Osteoblast (primary cell): Measurements from ENCODE around the gene BCAS3. TPM values are rescaled to one million over a fixed set of nuclear protein-coding genes. Genes with fewer than 3 reads are reported as not detected.
"Not testable (repeated sequence)": the region's sequence is repeated elsewhere in the genome, so short reads cannot be mapped to it uniquely, and the experiment has no call there.

ENCODE experiments used
- DNase-seq: peaks from one replicate; pipeline ENCODE4 v3.0.0; 2011; ENCODE audit warnings: low spot score, mixed read lengths; ENCODE audit not compliant: insufficient read length; ENCODE audit errors: missing footprints
- H2AFZ ChIP-seq: 2 replicates; pipeline ENCODE4 v1.6.0; 2011; ENCODE audit warnings: mild to moderate bottlenecking, low read length
- H3K27ac ChIP-seq: 2 replicates; pipeline ENCODE4 v1.5.1; 2011; ENCODE audit warnings: mild to moderate bottlenecking, low read depth, low read length, moderate library complexity
- H3K27me3 ChIP-seq: 2 replicates; pipeline ENCODE4 v1.6.0; 2012; ENCODE audit warnings: mild to moderate bottlenecking, control low read depth, inconsistent platforms, low read length, moderate library complexity; ENCODE audit not compliant: insufficient read depth
- H3K36me3 ChIP-seq: 2 replicates; pipeline ENCODE4 v1.5.1; 2011; ENCODE audit warnings: mild to moderate bottlenecking, low read length, control low read depth, moderate library complexity; ENCODE audit not compliant: insufficient read depth
- H3K4me1 ChIP-seq: 2 replicates; pipeline ENCODE4 v1.5.1; 2011; ENCODE audit warnings: mild to moderate bottlenecking, low read length, control low read depth, moderate library complexity; ENCODE audit not compliant: insufficient read depth
- H3K4me2 ChIP-seq: 2 replicates; pipeline ENCODE4 v1.6.0; 2011; ENCODE audit warnings: mild to moderate bottlenecking, low read length; ENCODE audit not compliant: insufficient read depth
- H3K4me3 ChIP-seq: fragments of 200-600 bp; sonication (generic); 3 replicates; pipeline ENCODE4 v1.5.1; 2012; ENCODE audit warnings: mild to moderate bottlenecking, low read length, inconsistent platforms; ENCODE audit not compliant: insufficient read depth
- H3K79me2 ChIP-seq: 2 replicates; pipeline ENCODE4 v1.6.0; 2012; ENCODE audit warnings: mild to moderate bottlenecking, low read length, control low read depth, inconsistent platforms; ENCODE audit not compliant: insufficient read depth
- H3K9me3 ChIP-seq: 2 replicates; pipeline ENCODE4 v1.5.1; 2011; ENCODE audit warnings: low read depth, low read length, control low read depth
- H4K20me1 ChIP-seq: 2 replicates; pipeline ENCODE4 v1.6.0; 2012; ENCODE audit warnings: mild to moderate bottlenecking, low read length, control low read depth; ENCODE audit not compliant: insufficient read depth
- CTCF ChIP-seq: IDR thresholded peaks from 2 replicates; pipeline ENCODE4 v1.5.1; 2011; ENCODE audit warnings: mild to moderate bottlenecking, low read depth, low read length, moderate library complexity; ENCODE audit errors: extremely low read depth
- total RNA-seq: library from RNA; depleted of rRNA; stranded (reverse); fragments of >200 nt; gene quantifications from 2 replicates; pipeline ENCODE4 v1.2.3, GENCODE V29; 2012

Gene BCAS3
- total RNA-seq, 1 donor: 31.5 TPM

- H3K27ac ChIP-seq: no peak overlapping the region
- no peak for TF ChIP-seq CTCF
Observed at GRCh38 chr17:60769327-60769726, 91.7 kb downstream of the BCAS3 start.

GRCh38 chr17:60770946-60771422 lies 93.3 kb downstream of the BCAS3 start:
- no peaks in the 10 kb centered on the region for H3K79me2 ChIP-seq
- H4K20me1 ChIP-seq: no peaks in the 10 kb centered on the region
- H3K4me3 ChIP-seq: no peak overlapping the region
- no peaks in the 10 kb centered on the region for H3K4me1 ChIP-seq
- no peaks in the 10 kb centered on the region for H3K36me3 ChIP-seq
- peak; percentile 47 for DNase-seq
- H3K27ac ChIP-seq: no peak overlapping the region
- no peak for TF ChIP-seq CTCF
- no peak overlapping the region for H3K4me2 ChIP-seq
- H2AFZ ChIP-seq: no peak overlapping the region
- no peaks in the 10 kb centered on the region for H3K9me3 ChIP-seq
- H3K27me3 ChIP-seq: no peaks in the 10 kb centered on the region

More at GRCh38 chr17:60769327-60769726, 91.7 kb downstream of the BCAS3 start:
- no peaks in the 10 kb centered on the region for H3K27me3 ChIP-seq
- no peak for DNase-seq
- no peaks in the 10 kb centered on the region for H4K20me1 ChIP-seq
- H3K4me3 ChIP-seq: no peak overlapping the region
- no peak overlapping the region for H2AFZ ChIP-seq
- H3K9me3 ChIP-seq: no peaks in the 10 kb centered on the region
- no peak overlapping the region for H3K4me2 ChIP-seq
- no peaks in the 10 kb centered on the region for H3K79me2 ChIP-seq
- H3K36me3 ChIP-seq: no peaks in the 10 kb centered on the region
- no peaks in the 10 kb centered on the region for H3K4me1 ChIP-seq

- not testable (repeated sequence) for DNase-seq, H3K27me3 ChIP-seq, H3K79me2 ChIP-seq, H3K27ac ChIP-seq, H2AFZ ChIP-seq, H3K4me1 ChIP-seq, H3K36me3 ChIP-seq, H3K9me3 ChIP-seq, H3K4me3 ChIP-seq, H4K20me1 ChIP-seq, H3K4me2 ChIP-seq
Observed at GRCh38 chr17:60771621-60772020, 94.0 kb downstream of the BCAS3 start.

GRCh38 chr17:60773552-60773951 lies 95.9 kb downstream of the BCAS3 start:
- Histone ChIP-seq H2AFZ (no peak overlapping the region), H3K9me3 (no peaks in the 10 kb centered on the region), H3K27me3 (no peaks in the 10 kb centered on the region), H4K20me1 (no peaks in the 10 kb centered on the region), H3K4me3 (no peak overlapping the region), H3K4me1 (no peaks in the 10 kb centered on the region), H3K27ac (no peak overlapping the region), H3K36me3 (no peaks in the 10 kb centered on the region), H3K79me2 (no peaks in the 10 kb centered on the region), H3K4me2 (no peak overlapping the region)
- no peak for DNase-seq
- TF ChIP-seq CTCF: no peak
